ENCODE measurements around the gene TMEM9.

Gene TMEM9

DNA sequence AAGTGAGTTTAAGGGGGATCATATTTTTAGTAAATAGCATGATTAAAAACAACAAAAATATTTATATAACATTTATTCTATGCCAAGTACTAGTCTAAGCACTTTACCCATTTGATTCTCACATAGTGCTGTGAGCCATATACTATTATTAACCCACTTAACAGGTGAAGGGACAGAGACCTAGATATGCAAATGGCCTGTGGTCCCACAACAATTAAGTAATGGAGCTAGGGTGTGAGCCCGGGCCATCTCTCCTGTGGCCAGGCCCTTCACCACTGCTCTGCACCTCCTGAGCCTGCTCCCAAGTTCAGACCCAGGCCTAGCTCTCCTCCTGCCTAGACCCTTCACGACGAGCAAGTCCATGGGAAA lies 27.8 kb downstream of the TMEM9 start:
- DNase-seq = no peak

DNA sequence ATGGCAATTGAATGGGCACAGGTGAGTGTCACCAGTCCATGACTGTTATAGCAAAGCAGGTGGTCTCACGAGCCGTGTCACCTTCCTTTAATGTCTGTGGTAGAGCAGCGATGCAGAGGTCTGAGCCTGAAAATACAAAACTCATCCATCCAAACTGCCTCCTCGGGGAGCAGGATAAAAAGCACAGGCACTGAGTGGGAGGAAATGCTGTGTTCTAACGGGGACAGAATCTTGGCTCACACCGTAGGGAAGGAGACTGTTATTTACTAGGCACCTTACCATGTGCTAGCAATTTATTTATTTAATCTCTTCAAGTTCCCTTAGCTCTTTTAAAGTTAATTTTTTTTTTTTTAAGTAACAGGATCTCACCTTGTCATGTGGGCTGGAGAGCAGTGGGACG lies 28.5 kb downstream of the TMEM9 start:
- DNase-seq = no peak

GRCh38 chr1:201125019-201125418 lies 29.3 kb downstream of the TMEM9 start:
- no peak for DNase-seq

- DNase-seq = no peak
Measured at GRCh38 chr1:201123866-201124265, 30.4 kb downstream of the TMEM9 start.

- no peak for DNase-seq
Measured at GRCh38 chr1:201122321-201122957, 31.8 kb downstream of the TMEM9 start.

DNA sequence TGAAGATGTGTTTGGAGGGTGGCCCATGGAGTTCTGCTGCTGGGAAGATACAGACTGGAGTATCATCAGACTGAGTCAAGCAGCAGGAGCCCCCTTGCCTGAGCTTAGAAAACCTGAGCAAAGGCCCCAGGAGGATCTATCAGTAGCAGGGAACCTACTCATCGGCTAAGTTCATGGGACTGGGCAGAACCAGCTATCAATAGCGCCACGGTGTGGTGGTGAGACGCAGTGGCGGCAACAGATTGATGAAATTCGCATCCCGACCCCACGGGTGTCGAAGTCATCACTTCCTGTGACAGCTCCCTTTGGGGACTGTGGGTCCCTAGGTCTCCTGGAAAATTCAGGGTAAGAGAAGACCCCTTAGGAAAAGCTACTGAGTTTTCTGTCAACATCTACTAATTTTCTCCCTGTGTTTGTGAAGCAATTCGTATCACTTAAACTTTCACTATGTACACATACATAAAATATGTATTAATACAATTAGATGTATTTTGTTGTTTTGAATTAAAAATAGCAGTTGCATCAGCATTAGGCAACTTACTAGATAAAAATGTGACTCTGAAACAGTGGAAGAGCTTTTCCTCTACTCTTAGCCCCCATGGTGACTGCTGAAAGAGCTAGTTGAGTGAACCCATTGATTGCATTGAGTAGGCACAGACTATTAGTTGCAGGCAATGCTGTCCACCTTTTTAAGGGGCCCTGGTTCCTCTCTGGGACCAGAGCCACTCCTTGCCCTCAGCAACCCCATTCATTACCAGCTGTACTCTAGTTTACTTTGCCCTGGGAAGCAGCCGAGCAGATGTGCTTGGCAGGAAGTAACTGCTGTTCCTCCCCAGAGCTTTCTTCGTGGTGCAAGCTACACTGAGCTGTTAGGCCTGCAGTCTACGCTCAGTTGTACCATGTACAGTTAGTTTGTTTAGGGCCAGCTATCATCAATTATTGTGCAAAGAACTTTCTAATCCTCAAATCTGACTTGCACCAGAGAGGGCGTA lies 34.8 kb downstream of the TMEM9 start:
- peak; percentile 56 to 68 for DNase-seq

- DNase-seq = no peak
Measured at GRCh38 chr1:201116091-201116490, 38.2 kb downstream of the TMEM9 start.

DNA sequence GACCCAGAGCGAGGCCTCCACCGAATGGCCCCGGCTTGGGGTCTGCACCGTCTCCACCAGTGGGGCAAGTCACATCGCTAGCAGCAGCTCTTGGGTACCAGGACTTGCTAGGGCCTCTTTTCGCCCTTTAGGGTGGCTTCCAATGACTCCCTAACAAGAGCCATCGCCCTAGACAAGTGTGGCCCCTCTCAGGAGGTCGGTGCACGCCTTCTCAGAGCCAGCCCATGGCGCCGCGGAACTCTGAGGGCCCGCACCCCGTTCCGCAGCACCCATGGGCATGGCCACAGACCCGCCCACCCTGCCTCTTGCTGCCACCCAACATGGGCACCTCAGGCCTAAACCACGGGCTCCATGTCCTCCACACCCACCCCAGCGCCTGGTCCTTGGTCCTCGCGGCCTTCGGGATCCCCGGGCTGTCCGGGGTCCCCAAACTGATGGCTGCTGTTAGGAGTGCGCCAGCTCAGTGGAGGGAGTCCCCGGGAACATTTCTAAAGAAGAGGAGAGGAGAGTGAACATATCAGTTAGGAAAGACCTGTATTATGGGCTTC lies 38.8 kb downstream of the TMEM9 start:
- no peak for DNase-seq

DNA sequence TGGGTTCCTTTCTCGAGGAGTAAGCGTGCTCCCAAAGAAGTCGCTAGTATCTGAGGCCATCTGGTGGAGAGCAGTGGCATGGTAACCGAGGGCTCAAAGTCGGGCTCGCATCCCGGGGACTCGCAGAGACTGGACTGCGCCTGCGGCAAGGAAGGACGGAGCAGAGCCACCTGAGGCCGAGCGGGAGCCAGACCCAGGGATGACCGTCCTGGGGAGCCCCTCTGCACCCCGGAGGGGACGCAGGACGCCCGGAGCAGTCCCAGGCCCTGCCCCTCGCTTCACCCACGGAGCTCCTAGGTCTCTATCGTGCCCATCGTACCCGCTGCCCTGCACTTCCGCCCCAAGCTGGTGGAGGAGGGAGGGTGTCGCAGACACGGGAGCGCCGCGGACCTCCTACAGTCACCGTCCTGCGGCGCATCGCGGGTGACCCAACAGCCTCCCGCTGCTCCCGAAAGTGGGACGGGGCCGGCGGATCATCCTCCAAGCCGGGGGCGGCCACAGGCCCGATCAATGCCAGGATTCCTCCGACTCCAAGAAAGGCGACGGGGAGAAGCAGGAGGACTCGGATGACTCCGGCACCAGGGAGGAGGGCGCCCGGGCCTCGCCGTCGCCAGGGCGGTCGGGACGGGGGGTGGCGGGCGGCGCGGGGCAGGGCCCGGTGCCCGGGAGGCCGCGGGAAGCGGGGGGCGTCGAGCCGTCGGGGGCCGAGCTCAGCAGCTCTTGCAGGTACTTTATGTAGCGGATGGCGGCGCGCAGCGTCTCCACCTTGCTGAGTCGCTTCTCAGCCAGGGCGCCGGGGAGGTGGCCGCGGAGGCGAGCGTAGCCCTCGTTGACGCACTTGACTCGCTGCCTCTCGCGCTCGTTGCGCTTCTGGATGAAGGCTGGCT lies 39.8 kb downstream of the TMEM9 start:
- peak; percentile 80 for DNase-seq

DNA sequence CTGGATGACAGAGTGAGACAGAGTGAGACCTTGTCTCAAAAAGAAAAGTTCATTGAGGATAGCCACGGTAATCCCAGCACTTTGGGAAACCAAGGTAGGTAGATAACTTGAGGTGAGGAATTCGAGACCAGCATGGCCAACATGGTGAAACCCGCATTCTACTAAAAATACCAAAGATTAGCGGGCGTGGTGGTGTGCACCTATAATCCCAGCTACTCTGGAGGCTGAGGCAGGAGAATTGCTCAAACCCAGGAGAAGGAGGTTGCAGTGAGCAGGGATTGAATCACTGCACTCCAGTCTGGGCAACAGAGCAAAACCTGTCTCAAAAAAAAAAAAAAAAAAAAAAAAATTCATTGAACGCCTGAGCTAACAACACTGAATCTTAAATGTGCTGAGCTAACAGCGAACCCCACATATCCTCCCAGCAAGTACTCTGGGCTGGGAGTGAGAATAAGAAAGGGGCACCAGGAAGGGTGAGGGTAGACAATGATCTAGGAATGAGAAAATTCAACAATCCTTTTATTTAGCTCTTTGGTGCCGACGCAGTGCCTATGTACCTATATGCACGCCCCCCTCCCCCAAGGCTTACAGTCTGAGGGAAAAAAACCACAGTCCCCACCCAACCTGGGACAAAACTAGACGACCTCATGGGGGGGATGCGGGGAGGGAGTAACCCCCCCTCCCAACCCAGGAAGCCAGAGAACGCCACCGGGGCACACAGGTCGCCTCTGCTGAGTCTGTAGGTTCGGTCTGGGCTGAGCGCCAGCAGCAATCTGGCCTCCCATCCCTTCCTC lies 40.6 kb downstream of the TMEM9 start:
- DNase-seq = no peak

GRCh38 chr1:201112926-201113325 lies 41.3 kb downstream of the TMEM9 start:
- DNase-seq = no peak

DNA sequence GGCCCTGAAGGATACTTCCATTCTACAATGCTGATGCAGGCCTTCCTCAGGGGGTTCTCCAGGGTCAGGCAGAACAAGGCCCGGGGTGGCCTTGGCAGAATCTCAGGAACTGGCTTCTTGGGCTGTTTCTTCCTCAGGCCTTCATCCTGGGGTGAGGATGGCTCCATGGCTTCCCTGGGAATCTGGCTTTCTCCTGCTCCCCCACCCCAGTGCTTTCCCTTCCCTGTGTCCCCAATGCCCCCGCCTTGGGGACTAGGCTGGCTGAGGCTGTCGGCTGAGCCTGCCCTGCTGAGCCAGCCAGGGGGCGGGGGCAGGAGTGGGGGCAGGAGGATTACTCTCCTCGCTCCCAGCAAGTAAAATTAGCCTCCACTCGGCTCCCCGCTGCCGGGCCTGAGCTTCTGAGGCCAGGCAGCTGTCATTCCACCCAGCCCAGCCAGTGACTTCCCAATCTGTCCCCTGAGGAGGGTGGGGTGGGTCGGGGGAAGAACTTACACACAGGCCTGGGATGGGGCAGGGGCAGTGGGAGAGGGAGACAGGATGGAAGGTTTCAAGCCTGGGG lies 42.0 kb downstream of the TMEM9 start, which contains the start of gene CACNA1S:
Gene CACNA1S, minus strand, starts transcription at position 254 of the 559 bp plus-strand sequence. Its CDS starts 87 bp downstream, at position 167.
- DNase-seq = no peak

GRCh38 chr1:201111672-201112071 lies 42.6 kb downstream of the TMEM9 start:
- DNase-seq = no peak

GRCh38 chr1:201111156-201111555 lies 43.1 kb downstream of the TMEM9 start:
- DNase-seq = no peak

DNA sequence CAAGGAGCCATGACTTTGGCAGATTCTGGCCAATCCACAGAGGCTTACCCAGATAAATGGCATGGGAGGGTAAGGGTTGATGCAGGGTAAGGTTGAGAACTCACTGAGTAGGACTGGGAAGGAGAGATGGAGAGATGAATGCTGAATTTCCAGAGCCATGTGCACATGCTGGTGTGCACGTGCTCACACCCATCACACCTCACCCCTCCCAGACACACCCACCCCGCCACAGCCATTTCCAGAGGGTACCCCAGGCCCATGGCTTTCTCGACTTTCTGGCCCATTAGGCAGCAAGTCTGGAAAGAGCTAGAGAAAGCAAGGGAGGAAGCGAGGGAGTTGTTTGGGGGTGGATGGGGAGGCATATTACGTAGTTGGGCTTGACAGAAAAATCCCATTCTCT lies 43.7 kb downstream of the TMEM9 start:
- DNase-seq = no peak

DNA sequence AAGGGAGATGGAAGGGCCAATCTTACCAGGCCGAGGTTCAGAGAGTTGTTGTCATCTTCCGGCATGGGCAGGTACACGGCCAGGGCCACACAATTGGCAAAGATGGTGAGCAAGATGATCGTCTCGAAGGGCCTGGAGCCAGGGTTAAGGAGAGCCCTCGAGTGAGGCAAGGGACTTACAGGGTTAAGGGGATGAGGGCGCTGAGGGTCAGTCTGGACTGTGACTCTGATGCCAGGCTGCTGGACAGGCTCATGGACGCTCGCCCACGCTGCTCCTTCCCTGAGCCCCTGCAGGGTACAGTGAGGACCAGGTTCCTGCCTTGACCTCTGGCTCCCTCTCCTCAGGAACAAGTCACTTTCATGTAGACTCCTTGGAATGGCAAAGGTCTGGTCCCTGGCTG lies 44.1 kb downstream of the TMEM9 start:
- no peak for DNase-seq

DNA sequence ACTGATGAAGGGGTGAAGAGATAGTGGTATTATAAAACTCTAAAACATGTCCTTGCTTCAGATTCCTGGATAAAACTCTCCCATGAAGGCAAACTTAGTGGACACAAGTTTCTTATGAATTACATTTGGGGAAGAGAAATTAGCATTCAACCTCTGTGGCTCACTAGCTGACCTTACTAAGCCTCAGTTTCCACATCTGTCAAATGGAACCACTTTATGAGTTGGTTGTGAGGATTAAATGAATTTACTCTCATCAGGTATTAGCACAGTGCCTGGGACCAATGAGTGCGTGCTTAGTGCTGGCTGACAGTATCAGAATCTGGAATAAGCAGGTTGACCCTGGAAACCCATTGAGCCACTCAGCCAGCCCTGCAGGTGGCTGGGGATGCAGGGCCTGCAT lies 44.6 kb downstream of the TMEM9 start:
- DNase-seq = no peak

- DNase-seq = no peak
Measured at GRCh38 chr1:201108614-201109013, 45.7 kb downstream of the TMEM9 start.

DNA sequence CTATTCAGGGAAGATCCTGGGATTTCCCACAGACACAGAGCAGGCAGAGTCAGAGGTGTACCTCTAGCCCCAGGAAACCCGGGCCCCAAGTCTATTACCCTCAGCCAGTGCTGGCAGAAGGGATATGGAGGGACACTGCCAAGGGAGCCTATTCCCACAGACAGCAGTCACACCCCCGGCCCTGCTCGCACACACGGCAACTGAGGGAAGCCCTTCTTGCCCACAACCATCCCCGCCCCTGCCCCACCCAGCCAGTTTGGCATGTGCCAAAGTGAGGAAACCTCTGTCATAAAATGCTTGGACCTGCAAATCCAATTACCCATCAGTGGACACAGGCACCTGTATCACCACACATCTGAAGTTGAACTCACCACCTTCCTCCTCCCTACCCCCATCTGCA lies 48.6 kb downstream of the TMEM9 start:
- DNase-seq = no peak

- DNase-seq = no peak
Measured at GRCh38 chr1:201104141-201104540, 50.1 kb downstream of the TMEM9 start.

DNA sequence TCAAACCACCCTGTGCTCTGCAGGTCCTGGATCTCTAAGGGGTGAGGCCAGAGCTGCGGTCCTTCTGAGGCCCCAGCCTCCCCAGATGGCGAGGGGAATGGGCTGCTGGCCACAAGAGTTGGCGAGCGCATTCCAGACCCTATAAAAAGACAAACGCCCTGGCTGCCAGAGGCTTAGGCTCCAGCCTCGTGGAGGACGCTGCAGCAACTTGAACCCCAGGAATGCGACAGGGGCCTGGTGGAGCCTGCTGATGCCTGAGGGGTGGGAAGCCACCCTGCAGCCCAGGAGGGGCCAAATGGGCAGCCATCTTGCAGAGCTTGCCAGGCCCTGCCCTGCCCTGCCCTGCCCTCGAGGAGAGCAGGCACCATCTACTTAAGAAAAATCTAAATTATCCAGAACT lies 50.6 kb downstream of the TMEM9 start:
- no peak for DNase-seq
